MM.1S (cell line): Measurements from ENCODE around the gene REEP2.

Experiments used
- DNase-seq: peaks from one replicate; pipeline ENCODE4 v3.0.0-alpha.2; 2015
- H2AFZ ChIP-seq: fragments of 300-600 bp; sonication (generic); 2 replicates; pipeline ENCODE4 v1.6.0; 2016; ENCODE audit warnings: antibody characterized with exemption, low read length
- H3F3A ChIP-seq: fragments of 300-600 bp; sonication (generic); 2 replicates; pipeline ENCODE4 v1.6.1; 2016; ENCODE audit warnings: mild to moderate bottlenecking, antibody characterized with exemption, low read length, moderate library complexity, mixed read lengths; ENCODE audit not compliant: insufficient read depth
- H3K27ac ChIP-seq: fragments of 300-600 bp; sonication (generic); 2 replicates; pipeline ENCODE4 v1.5.1; 2016; ENCODE audit warnings: mild to moderate bottlenecking, low read length
- H3K27me3 ChIP-seq: fragments of 300-600 bp; sonication (generic); replicated peaks from 2 replicates; pipeline ENCODE4 v1.6.0; 2016; ENCODE audit warnings: low read length; ENCODE audit not compliant: insufficient read depth
- H3K36me3 ChIP-seq: fragments of 300-600 bp; sonication (generic); replicated peaks from 2 replicates; pipeline ENCODE4 v1.6.1; 2016; ENCODE audit warnings: mild to moderate bottlenecking, low read length, mixed read lengths; ENCODE audit not compliant: insufficient read depth
- H3K4me1 ChIP-seq: fragments of 300-600 bp; sonication (generic); 2 replicates; pipeline ENCODE4 v1.6.1; 2016; ENCODE audit warnings: low read length, mixed read lengths
- H3K4me2 ChIP-seq: fragments of 300-600 bp; sonication (generic); 2 replicates; pipeline ENCODE4 v1.6.0; 2016; ENCODE audit warnings: low read depth, low read length
- H3K4me3 ChIP-seq: fragments of 300-600 bp; sonication (generic); 2 replicates; pipeline ENCODE4 v1.5.1; 2016; ENCODE audit warnings: low read length, mixed read lengths
- H3K79me2 ChIP-seq: fragments of 300-600 bp; sonication (generic); 2 replicates; pipeline ENCODE4 v1.6.1; 2016; ENCODE audit warnings: mixed run types, low read length, mixed read lengths
- H3K9ac ChIP-seq: fragments of 300-600 bp; sonication (generic); 2 replicates; pipeline ENCODE4 v1.6.1; 2016; ENCODE audit warnings: low read length, mixed read lengths
- H3K9me2 ChIP-seq: fragments of 300-600 bp; sonication (generic); replicated peaks from 2 replicates; pipeline ENCODE4 v1.6.1; 2016; ENCODE audit warnings: mild to moderate bottlenecking, low read length, mixed read lengths; ENCODE audit not compliant: insufficient read depth
- H3K9me3 ChIP-seq: fragments of 300-600 bp; sonication (generic); replicated peaks from 2 replicates; pipeline ENCODE4 v1.6.1; 2016; ENCODE audit warnings: mild to moderate bottlenecking, low read length, mixed read lengths; ENCODE audit not compliant: insufficient read depth
- H4K20me1 ChIP-seq: fragments of 300-600 bp; sonication (generic); 2 replicates; pipeline ENCODE4 v1.6.1; 2016; ENCODE audit warnings: mild to moderate bottlenecking, low read length, moderate library complexity, mixed read lengths; ENCODE audit not compliant: insufficient read depth
- CTCF ChIP-seq: fragments of 300-600 bp; sonication (generic); IDR thresholded peaks from 2 replicates; pipeline ENCODE4 v1.5.1; 2016; ENCODE audit warnings: antibody characterized with exemption, low read length, mixed read lengths
- EZH2 ChIP-seq: fragments of 300-600 bp; sonication (generic); optimal IDR thresholded peaks from 2 replicates; pipeline ENCODE3; 2017; ENCODE audit warnings: low read depth, mild to moderate bottlenecking, antibody characterized with exemption, low read length, mixed read lengths
- EZH2phosphoT487 ChIP-seq: fragments of 300-600 bp; sonication (generic); IDR thresholded peaks from 2 replicates; pipeline ENCODE4 v1.6.1; 2018; ENCODE audit warnings: antibody characterized with exemption, low read length

Gene REEP2

GRCh38 chr5:138492560-138493045, 53.7 kb downstream of the REEP2 start:
- Histone ChIP-seq H3K79me2 (no peaks in the 10 kb centered on the region), H3K36me3 (no peaks in the 10 kb centered on the region), H2AFZ (peak overlapping the region; percentile 70; the same call in 1 of the 2 replicates), H3K27ac (no peak overlapping the region), H3K27me3 (peaks cover 43% of the 10 kb centered on the region), H3K9me3 (no peaks in the 10 kb centered on the region), H3K9ac (peak overlapping the region; percentile 32; the same call in 1 of the 2 replicates), H3K9me2 (no peaks in the 10 kb centered on the region), H3K4me1 (peaks cover 4% of the 10 kb centered on the region; the same call in 1 of the 2 replicates), H3F3A (no peaks in the 10 kb centered on the region), H3K4me2 (peak overlapping the region; percentile 93), H4K20me1 (no peaks in the 10 kb centered on the region), H3K4me3 (peak overlapping the region; percentile 62)
- no peak for DNase-seq
- TF ChIP-seq EZH2phosphoT487 (no peak), EZH2 (no peak), CTCF (no peak)

GRCh38 chr5:138495351-138495750, 56.5 kb downstream of the REEP2 start:
- no peak for TF ChIP-seq EZH2
- no peak for TF ChIP-seq CTCF
- TF ChIP-seq EZH2phosphoT487: no peak
- Histone ChIP-seq H3F3A (no peaks in the 10 kb centered on the region), H3K9me3 (no peaks in the 10 kb centered on the region), H3K9me2 (no peaks in the 10 kb centered on the region), H3K4me1 (peaks cover 4% of the 10 kb centered on the region; the same call in 1 of the 2 replicates), H3K36me3 (no peaks in the 10 kb centered on the region), H3K4me2 (no peak overlapping the region), H3K9ac (no peak overlapping the region), H3K27ac (no peak overlapping the region), H3K27me3 (peaks cover 21% of the 10 kb centered on the region), H3K4me3 (no peak overlapping the region), H2AFZ (no peak overlapping the region), H4K20me1 (no peaks in the 10 kb centered on the region), H3K79me2 (no peaks in the 10 kb centered on the region)
- DNase-seq: no peak
